Motor neuron (in vitro differentiated cells): ENCODE results near the gene ANKMY1. TPM values are rescaled to one million over a fixed set of nuclear protein-coding genes. Genes with fewer than 3 reads are reported as not detected.
"Not testable (repeated sequence)": the region's sequence is repeated elsewhere in the genome, so short reads cannot be mapped to it uniquely, and the experiment has no call there.

Experiments
- ATAC-seq, 8 experiments: fragments of 200-7000 bp; cut with Tn5 transposase; replicated peaks in 6 of 8; 2 replicates each; pipeline ENCODE4 v1.8.0; 2021; ENCODE audit warnings: mild to moderate bottlenecking in 8 of 8, moderate library complexity in 8 of 8
- H3K27ac ChIP-seq, 2 donors: fragments of 250-450 bp; sonication (Bioruptor Pico); 2 replicates each; pipeline ENCODE4 v1.9.0; 2021; ENCODE audit warnings: antibody characterized with exemption in 2 of 2, mild to moderate bottlenecking in 2 of 2, moderate library complexity in 1 of 2
- H3K4me1 ChIP-seq, 2 donors: fragments of 250-450 bp; sonication (Bioruptor Pico); replicated peaks in 1 of 2; 2 replicates each; pipeline ENCODE4 v1.6.1; 2021; ENCODE audit warnings: antibody characterized with exemption in 2 of 2, mild to moderate bottlenecking in 2 of 2, moderate library complexity in 1 of 2
- H3K4me3 ChIP-seq, 5 donors: fragments of 250-450 bp; sonication (Bioruptor Pico); 2 replicates each; pipeline ENCODE4 v1.9.0; 2021; ENCODE audit warnings: antibody characterized with exemption in 5 of 5, mild to moderate bottlenecking in 5 of 5, moderate library complexity in 4 of 5
- WGBS, 10 experiments: fragments of 450-650 bp; shearing (Covaris generic); methylation state at CpG; one replicate each; pipeline ENCODE4 v1.0.0; 2022; 5-methylcytosine and 5-hydroxymethylcytosine counted together
- in situ Hi-C, 9 experiments: fragments of 400-800 bp; cut with MboI; loops; one replicate each; pipeline ENCODE4 v1.15.0; 2021; ENCODE audit warnings: low sequenced_read_pairs in 9 of 9, low pct_unique_long_range_greater_than_20kb in 2 of 9; ENCODE audit not compliant: unreplicated experiment in 9 of 9
- total RNA-seq, 8 experiments: library from RNA; unstranded; fragments of 300-600 nt; gene quantifications; 2 replicates each; pipeline versions ENCODE4 v1.2.3 to v1.2.4, GENCODE V29; 2022

ANKMY1 gene
- total RNA-seq, 8 experiments from 2014 or later: 4.9 to 27.3 (median 9.5) TPM

GRCh38 chr2:240532031-240532775, 25.6 kb downstream of the ANKMY1 start:
- no peak for ATAC-seq
- Histone ChIP-seq H3K27ac (no peak overlapping the region), H3K4me1 (no peaks in the 10 kb centered on the region), H3K4me3 (no peak overlapping the region)
- in situ Hi-C loops: no loop called here
- WGBS, 10 experiments: 63 to 100% (median 96%) methylated on average over 1 of the region's 1 CpG

- Histone ChIP-seq H3K27ac (no peak overlapping the region), H3K4me1 (no peaks in the 10 kb centered on the region), H3K4me3 (no peak overlapping the region)
- 83 to 98% (median 96%) methylated on average over 1 to 5 of the region's 5 CpGs; no CpG with 5 or more reads in 1 of the 10 experiments for WGBS, 10 experiments
- in situ Hi-C loops: no loop called here
- no peak for ATAC-seq
Observed at GRCh38 chr2:240531038-240531437, 26.8 kb downstream of the ANKMY1 start.

DNA sequence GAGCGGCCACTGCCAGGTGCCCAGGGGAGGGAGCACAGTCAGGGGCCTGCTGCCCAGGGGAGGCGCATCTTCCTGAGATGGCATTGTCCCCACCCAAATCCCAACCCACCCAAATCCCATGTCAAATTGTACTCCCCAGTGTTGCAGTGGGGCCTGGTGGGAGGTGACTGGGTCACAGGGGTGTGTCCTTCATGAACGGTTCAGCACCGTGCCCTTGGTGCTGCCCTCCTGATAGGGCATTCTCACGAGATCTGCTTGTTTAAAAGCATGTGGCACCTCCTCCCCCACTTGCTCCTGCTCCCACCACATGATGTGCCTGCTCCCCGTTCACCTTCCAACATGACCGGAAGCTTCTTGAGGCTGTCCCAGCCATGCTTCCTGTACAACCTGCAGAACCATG, 27.6 kb downstream of the ANKMY1 start:
- ATAC-seq: no peak
- 60 to 100% (median 95%) methylated on average over 1 to 4 of the region's 7 CpGs; no CpG with 5 or more reads in 6 of the 10 experiments for WGBS, 10 experiments
- H3K4me3 ChIP-seq: no peak overlapping the region
- in situ Hi-C loops: no loop called here
- H3K4me1 ChIP-seq: no peaks in the 10 kb centered on the region
- no peak overlapping the region for H3K27ac ChIP-seq

DNA sequence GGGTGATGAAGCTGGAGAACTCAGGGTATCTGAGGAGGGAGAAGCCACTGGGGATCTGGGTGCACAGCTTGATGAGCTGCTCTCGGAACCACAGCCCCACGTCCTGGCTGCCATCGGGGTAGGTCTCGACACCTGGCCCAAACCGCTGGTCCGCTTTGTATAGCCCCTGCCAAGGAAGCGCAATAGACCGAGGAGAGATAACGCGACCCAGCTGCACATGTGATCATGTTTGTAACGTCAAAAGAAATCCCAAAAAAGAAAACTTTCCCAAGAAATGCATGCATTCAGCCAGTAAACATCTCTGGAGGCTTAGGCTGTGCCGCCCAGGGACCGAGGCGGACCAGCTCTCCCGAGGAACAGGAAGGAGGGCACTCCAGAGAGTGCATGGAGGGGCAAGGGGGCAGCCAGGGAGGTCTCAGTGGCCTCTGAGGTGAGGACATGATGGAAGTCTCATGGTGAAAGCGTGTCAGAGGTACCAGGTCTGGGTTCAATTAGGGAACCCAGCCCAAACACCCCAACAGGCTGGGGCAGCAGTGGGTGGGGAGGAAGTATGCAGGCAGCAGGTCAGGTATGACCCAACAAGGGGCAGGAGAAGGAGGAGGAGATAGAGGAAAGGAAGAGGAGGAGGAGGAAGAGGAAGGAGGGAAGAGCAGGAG, 28.3 kb downstream of the ANKMY1 start:
- ATAC-seq: no peak
- Histone ChIP-seq H3K27ac (no peak overlapping the region), H3K4me1 (no peaks in the 10 kb centered on the region), H3K4me3 (no peak overlapping the region)
- 67 to 100% (median 89%) methylated on average over 1 to 9 of the region's 16 CpGs; no CpG with 5 or more reads in 3 of the 10 experiments for WGBS, 10 experiments
- in situ Hi-C loops: no loop called here

- 43 to 100% (median 88%) methylated on average over 1 to 9 of the region's 13 CpGs; no CpG with 5 or more reads in 4 of the 10 experiments for WGBS, 10 experiments
- Histone ChIP-seq H3K4me3 (no peak overlapping the region), H3K4me1 (no peaks in the 10 kb centered on the region), H3K27ac (no peak overlapping the region)
- ATAC-seq: no peak
- in situ Hi-C loops: no loop called here
Observed at GRCh38 chr2:240528406-240529040, 29.3 kb downstream of the ANKMY1 start.

DNA sequence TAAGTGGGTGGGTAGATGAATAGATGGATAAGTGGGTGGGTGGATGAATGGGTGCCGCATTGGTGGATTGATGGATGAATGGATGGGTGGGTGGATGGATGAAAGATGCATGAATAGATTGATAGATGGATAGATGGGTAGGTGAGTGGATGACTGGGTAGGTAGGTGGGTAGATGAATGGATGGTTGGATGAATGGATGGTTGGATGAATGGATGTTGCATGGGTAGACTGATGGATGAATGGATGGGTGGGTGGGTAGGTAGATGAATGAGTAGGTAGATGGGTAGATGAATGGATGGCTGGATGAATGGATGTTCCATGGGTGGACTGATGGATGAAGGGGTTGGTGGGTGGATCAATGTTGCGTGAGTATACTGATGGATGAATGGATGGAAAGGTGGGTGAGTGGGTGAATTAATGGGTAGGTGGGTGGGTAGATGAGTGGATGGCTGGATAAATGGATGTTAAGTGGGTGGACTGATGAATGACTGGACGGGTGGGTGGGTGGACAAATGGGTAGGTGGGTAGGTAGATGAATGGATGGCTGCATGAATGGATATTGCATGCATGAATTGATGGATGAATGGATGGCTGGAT, 30.5 kb downstream of the ANKMY1 start:
- Histone ChIP-seq H3K27ac (no peak overlapping the region), H3K4me1 (no peaks in the 10 kb centered on the region), H3K4me3 (no peak overlapping the region)
- in situ Hi-C loops: no loop called here
- ATAC-seq: no peak
- WGBS, 10 experiments: 90 to 100% (median 100%) methylated on average over 1 to 2 of the region's 3 CpGs; no CpG with 5 or more reads in 5 of the 10 experiments

DNA sequence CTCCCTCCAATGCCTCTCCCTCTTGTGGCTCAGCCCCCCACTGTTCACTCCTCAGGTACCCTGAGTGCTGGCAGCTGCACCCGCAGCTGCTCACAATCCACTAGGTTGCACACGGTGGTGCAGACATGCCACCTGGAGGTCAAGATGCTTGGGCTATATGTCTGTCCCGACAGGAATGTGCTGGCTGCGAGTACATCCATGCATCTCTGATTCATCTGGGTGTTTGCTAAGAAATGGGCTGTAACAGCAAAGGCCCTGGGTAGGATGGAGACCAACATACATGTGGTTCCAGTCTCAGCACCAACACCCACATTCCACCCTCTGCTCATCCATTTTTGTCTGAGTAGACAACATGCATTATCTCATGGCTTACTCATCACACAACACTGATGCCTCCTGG, 31.3 kb downstream of the ANKMY1 start:
- Histone ChIP-seq H3K27ac (no peak overlapping the region), H3K4me3 (no peak overlapping the region), H3K4me1 (no peaks in the 10 kb centered on the region)
- no peak for ATAC-seq
- in situ Hi-C loops: no loop called here
- WGBS, 10 experiments: 83 to 100% methylated on average over 2 to 3 of the region's 4 CpGs; no CpG with 5 or more reads in 8 of the 10 experiments

GRCh38 chr2:240525802-240526201, 32.0 kb downstream of the ANKMY1 start:
- in situ Hi-C loops: no loop called here
- WGBS, 10 experiments: 83 to 100% (median 92%) methylated on average over 1 to 3 of the region's 6 CpGs; no CpG with 5 or more reads in 6 of the 10 experiments
- Histone ChIP-seq H3K27ac (no peak overlapping the region), H3K4me1 (no peaks in the 10 kb centered on the region), H3K4me3 (no peak overlapping the region)
- ATAC-seq: no peak

- in situ Hi-C loops: no loop called here
- ATAC-seq: no peak
- no peaks in the 10 kb centered on the region for H3K4me1 ChIP-seq
- no peak overlapping the region for H3K4me3 ChIP-seq
- no peak overlapping the region for H3K27ac ChIP-seq
- WGBS, 10 experiments: 79 to 100% (median 100%) methylated on average over 1 to 5 of the region's 8 CpGs
Observed at GRCh38 chr2:240524963-240525718, 32.6 kb downstream of the ANKMY1 start.

- Histone ChIP-seq H3K27ac (no peak overlapping the region), H3K4me1 (peaks cover 0 to 2% of the 10 kb centered on the region in 2 donors), H3K4me3 (no peak overlapping the region)
- WGBS, 10 experiments: 90 to 100% (median 93%) methylated on average over 1 to 11 of the region's 32 CpGs; no CpG with 5 or more reads in 4 of the 10 experiments
- no peak for ATAC-seq
- in situ Hi-C loops: no loop called here
Observed at GRCh38 chr2:240523451-240524281, 34.1 kb downstream of the ANKMY1 start.

- Histone ChIP-seq H3K27ac (no peak overlapping the region), H3K4me1 (peaks cover 0 to 2% of the 10 kb centered on the region in 2 donors), H3K4me3 (no peak overlapping the region)
- WGBS, 10 experiments: 67 to 100% (median 96%) methylated on average over 1 to 11 of the region's 12 CpGs; no CpG with 5 or more reads in 2 of the 10 experiments
- in situ Hi-C loops: no loop called here
- ATAC-seq: no peak
Observed at GRCh38 chr2:240522406-240522805, 35.4 kb downstream of the ANKMY1 start.

- 80 to 100% (median 87%) methylated on average over 1 to 4 of the region's 5 CpGs; no CpG with 5 or more reads in 2 of the 10 experiments for WGBS, 10 experiments
- H3K4me1 ChIP-seq, H3K4me3 ChIP-seq, ATAC-seq, in situ Hi-C loops, H3K27ac ChIP-seq: not testable (repeated sequence)
Observed at GRCh38 chr2:240521885-240522284, 35.9 kb downstream of the ANKMY1 start.
